A673 (cell line): ENCODE data around the gene SYT7. TPM values are rescaled to one million over a fixed set of nuclear protein-coding genes. Genes with fewer than 3 reads are reported as not detected.

Experiments used
- BruUV-seq: library from RNA; stranded (reverse); fragments of 400-500 nt; replicated peaks from 2 replicates; lab custom pipeline; 2021; lab: Mats Ljungman, UMichigan
- CTCF ChIA-PET: fragments of 300-600 bp; sonication (Branson Sonifier 250); formaldehyde crosslinking; loops from one replicate; lab custom pipeline; 2022; ENCODE audit warnings: antibody characterized with exemption; lab: Charles Lee
- POLR2A ChIA-PET: fragments of 300-600 bp; sonication (Branson Sonifier 250); formaldehyde crosslinking; loops from one replicate; lab custom pipeline; 2022; ENCODE audit warnings: antibody characterized with exemption; ENCODE audit not compliant: low non-redundant PET; lab: Charles Lee
- DNase-seq: peaks from one replicate; pipeline ENCODE4 v3.0.0-alpha.2; 2015; ENCODE audit warnings: low spot score
- H3K27ac ChIP-seq: fragments of 200-600 bp; sonication (generic); 2 replicates; pipeline ENCODE4 v1.5.1; 2016; ENCODE audit warnings: mixed run types, low read depth, mild to moderate bottlenecking, mixed read lengths, antibody characterized with exemption, low read length; ENCODE audit not compliant: poor library complexity, severe bottlenecking
- H3K27me3 ChIP-seq: fragments of 200-600 bp; sonication (generic); replicated peaks from 2 replicates; pipeline ENCODE4 v1.6.1; 2017; ENCODE audit warnings: mixed run types, low read depth, mild to moderate bottlenecking, mixed read lengths, antibody characterized with exemption, low read length; ENCODE audit not compliant: insufficient read depth, poor library complexity
- H3K36me3 ChIP-seq: fragments of 200-600 bp; sonication (generic); 2 replicates; pipeline ENCODE4 v1.6.1; 2016; ENCODE audit warnings: mixed run types, mild to moderate bottlenecking, mixed read lengths, antibody characterized with exemption, low read length; ENCODE audit not compliant: insufficient read depth, poor library complexity, severe bottlenecking
- H3K4me1 ChIP-seq: fragments of 200-600 bp; sonication (generic); 2 replicates; pipeline ENCODE4 v1.6.1; 2017; ENCODE audit warnings: mixed run types, mild to moderate bottlenecking, mixed read lengths, antibody characterized with exemption, low read length; ENCODE audit not compliant: insufficient read depth, poor library complexity, severe bottlenecking
- H3K4me3 ChIP-seq: fragments of 200-600 bp; sonication (generic); 2 replicates; pipeline ENCODE4 v1.5.1; 2016; ENCODE audit warnings: low read depth, mixed run types, mild to moderate bottlenecking, mixed read lengths, low read length; ENCODE audit not compliant: poor library complexity, severe bottlenecking
- H3K9me3 ChIP-seq: fragments of 200-600 bp; sonication (generic); 2 replicates; pipeline ENCODE4 v1.6.1; 2016; ENCODE audit warnings: mixed run types, low read depth, mild to moderate bottlenecking, mixed read lengths, antibody characterized with exemption, low read length; ENCODE audit not compliant: poor library complexity, severe bottlenecking
- EZH2 ChIP-seq: fragments of 200-600 bp; sonication (generic); IDR thresholded peaks from 2 replicates; pipeline ENCODE4 v1.6.1; 2017; ENCODE audit warnings: borderline replicate concordance, low read depth, mild to moderate bottlenecking, mixed read lengths, antibody characterized with exemption, low read length; ENCODE audit not compliant: poor library complexity, severe bottlenecking
- intact Hi-C: fragments of 100-400 bp; cut with micrococcal nuclease; formaldehyde crosslinking; loops from one replicate; pipeline ENCODE4 v1.10.0; 2022; ENCODE audit not compliant: unreplicated experiment
- total RNA-seq: library from RNA; stranded (reverse); gene quantifications from 2 replicates; pipeline ENCODE4 v1.2.3, GENCODE V29; 2021
- TF ChIP-seq, protein P1 (sequence below): fragments of 300-800, 200-600 bp; sonication (generic); conservative IDR thresholded peaks from 2 replicates; pipeline ENCODE4 v1.5.1; 2017; ENCODE audit warnings: low read depth, mild to moderate bottlenecking, antibody characterized with exemption, low read length, moderate library complexity, mixed read lengths

The SYT7 gene
- total RNA-seq, 1 experiment from 2014 or later, result 1.3 TPM

- intact Hi-C loops, result no loop called here
- TF ChIP-seq, protein P1, sequence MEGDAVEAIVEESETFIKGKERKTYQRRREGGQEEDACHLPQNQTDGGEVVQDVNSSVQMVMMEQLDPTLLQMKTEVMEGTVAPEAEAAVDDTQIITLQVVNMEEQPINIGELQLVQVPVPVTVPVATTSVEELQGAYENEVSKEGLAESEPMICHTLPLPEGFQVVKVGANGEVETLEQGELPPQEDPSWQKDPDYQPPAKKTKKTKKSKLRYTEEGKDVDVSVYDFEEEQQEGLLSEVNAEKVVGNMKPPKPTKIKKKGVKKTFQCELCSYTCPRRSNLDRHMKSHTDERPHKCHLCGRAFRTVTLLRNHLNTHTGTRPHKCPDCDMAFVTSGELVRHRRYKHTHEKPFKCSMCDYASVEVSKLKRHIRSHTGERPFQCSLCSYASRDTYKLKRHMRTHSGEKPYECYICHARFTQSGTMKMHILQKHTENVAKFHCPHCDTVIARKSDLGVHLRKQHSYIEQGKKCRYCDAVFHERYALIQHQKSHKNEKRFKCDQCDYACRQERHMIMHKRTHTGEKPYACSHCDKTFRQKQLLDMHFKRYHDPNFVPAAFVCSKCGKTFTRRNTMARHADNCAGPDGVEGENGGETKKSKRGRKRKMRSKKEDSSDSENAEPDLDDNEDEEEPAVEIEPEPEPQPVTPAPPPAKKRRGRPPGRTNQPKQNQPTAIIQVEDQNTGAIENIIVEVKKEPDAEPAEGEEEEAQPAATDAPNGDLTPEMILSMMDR, result no peak
- no peak for TF ChIP-seq EZH2
- BruUV-seq, result no TSS peak
- CTCF ChIA-PET, result no interaction called here
- H3K36me3 ChIP-seq, result no peaks in the 10 kb centered on the region
- no peak overlapping the region for H3K27ac ChIP-seq
- POLR2A ChIA-PET, result no interaction called here
- H3K4me3 ChIP-seq, result no peak overlapping the region
- DNase-seq, result no peak
- H3K4me1 ChIP-seq, result peaks cover 10% of the 10 kb centered on the region
- no peaks in the 10 kb centered on the region for H3K9me3 ChIP-seq
- H3K27me3 ChIP-seq, result no peaks in the 10 kb centered on the region
Observed at GRCh38 chr11:61610905-61611304, 30.0 kb upstream of the SYT7 start.

- intact Hi-C loops, result no loop called here
- H3K27ac ChIP-seq, result no peak overlapping the region
- peaks cover 10% of the 10 kb centered on the region for H3K4me1 ChIP-seq
- no peaks in the 10 kb centered on the region for H3K27me3 ChIP-seq
- TF ChIP-seq, protein P1, result peak; percentile 51
- TF ChIP-seq EZH2, result no peak
- no peaks in the 10 kb centered on the region for H3K36me3 ChIP-seq
- no TSS peak for BruUV-seq
- DNase-seq, result peak; percentile 85
- CTCF ChIA-PET, result interaction anchor here (0.6 kb wide), 1 partner anchor 123 kb away, joined by 3 read pairs; no protein-coding TSS in a partner anchor
- H3K4me3 ChIP-seq, result no peak overlapping the region
- H3K9me3 ChIP-seq, result no peaks in the 10 kb centered on the region
- POLR2A ChIA-PET, result interaction anchor here (0.5 kb wide), 1 partner anchor 55 kb away, joined by 5 read pairs; no protein-coding TSS in a partner anchor
Observed at GRCh38 chr11:61609980-61610366, 29.1 kb upstream of the SYT7 start.

GRCh38 chr11:61609000-61609979 lies 28.4 kb upstream of the SYT7 start:
- Histone ChIP-seq H3K27ac (no peak overlapping the region), H3K4me3 (no peak overlapping the region), H3K4me1 (peaks cover 10% of the 10 kb centered on the region), H3K27me3 (no peaks in the 10 kb centered on the region), H3K9me3 (no peaks in the 10 kb centered on the region), H3K36me3 (no peaks in the 10 kb centered on the region)
- DNase-seq, result no peak
- BruUV-seq, result no TSS peak
- intact Hi-C loops, result no loop called here
- no peak for TF ChIP-seq EZH2
- TF ChIP-seq, protein P1, result no peak
- ChIA-PET POLR2A (no interaction called here), CTCF (no interaction called here)
